HG02938 (cell line): ENCODE data around the gene SELPLG.
"Not testable (repeated sequence)": the region's sequence is repeated elsewhere in the genome, so short reads cannot be mapped to it uniquely, and the experiment has no call there.

Experiments used
- ATAC-seq: cut with Tn5 transposase; IDR thresholded peaks from one replicate; pipeline ENCODE4 v1.9.1; 2021; ENCODE audit warnings: mild to moderate bottlenecking, moderate library complexity; ENCODE audit not compliant: unreplicated experiment

Gene SELPLG

DNA sequence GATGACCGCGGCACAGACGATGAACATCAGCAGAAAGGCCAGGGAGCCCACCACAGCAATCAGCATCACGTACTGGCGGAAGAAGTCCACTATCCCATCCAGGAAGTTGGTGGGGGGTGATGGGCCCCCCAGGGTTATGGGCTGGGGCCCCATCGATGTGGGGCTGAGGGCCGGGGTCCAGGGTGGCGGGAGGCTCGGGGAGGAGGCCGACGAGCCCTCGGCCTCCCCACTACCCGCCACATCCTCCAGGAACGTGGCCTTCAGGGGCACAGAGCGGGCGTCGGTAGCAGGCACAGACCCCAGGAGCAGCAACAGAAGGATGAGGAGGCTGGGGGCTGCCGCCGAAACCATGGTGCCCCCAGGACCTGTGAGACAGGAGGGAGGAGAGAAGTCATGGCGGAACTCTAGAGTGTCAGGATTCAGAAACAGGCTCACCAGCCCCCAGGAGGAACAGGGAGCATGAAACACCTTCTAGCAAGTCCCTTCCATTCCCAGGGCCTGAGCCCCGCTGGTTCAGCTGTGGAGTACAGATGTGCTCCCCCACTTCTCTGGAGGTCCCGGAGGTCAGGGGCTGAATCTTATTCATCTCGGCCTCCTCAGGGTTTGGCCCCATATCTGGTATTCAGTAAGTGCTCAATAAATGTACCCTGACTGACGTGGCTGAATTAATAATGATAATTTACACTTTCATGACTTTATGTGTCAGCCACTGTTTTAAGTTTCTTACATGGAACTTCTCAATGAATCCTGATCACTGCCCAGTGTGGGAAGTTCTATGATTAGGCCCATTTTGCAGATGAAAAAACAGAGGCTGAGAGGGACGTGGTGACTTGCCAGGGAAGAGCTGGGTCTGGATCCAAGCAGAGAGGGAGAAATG is 41.4 kb downstream of the SELPLG start:
- ATAC-seq: no peak

DNA sequence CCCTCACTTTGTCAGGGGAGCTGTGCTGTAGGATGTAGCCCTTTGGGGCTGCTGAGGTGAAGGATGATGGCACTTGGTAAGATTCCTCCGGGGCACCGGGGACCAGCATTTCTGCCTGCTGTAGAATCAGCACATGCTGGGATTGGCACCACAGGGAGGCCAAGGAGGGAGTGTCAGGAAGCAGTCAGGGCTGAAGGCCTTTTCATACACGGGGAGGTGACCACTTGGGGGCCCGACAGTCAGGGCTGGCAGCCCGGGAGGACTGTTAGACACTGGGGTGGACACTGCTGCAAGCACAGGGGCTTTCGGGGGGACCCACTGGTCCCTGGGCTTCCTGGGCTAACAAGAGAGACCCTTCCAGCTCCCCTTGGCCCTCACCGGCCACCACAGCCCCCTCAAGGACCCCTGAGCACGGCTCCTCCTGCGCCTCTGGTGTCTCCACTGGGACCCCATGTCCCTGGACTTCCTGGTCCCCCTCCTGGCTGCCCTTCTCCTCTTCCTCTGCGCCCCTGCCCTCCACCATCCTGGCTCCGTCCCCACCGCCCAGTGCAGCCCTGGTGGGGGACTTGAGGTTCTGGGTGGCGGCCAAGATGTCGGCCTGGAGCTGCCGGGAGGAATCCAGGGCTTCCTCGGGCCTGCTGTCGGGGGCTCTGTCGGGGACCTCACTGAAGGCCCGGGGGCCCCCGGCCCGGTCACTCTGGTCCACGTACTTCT is 42.3 kb downstream of the SELPLG start:
- ATAC-seq: no peak

DNA sequence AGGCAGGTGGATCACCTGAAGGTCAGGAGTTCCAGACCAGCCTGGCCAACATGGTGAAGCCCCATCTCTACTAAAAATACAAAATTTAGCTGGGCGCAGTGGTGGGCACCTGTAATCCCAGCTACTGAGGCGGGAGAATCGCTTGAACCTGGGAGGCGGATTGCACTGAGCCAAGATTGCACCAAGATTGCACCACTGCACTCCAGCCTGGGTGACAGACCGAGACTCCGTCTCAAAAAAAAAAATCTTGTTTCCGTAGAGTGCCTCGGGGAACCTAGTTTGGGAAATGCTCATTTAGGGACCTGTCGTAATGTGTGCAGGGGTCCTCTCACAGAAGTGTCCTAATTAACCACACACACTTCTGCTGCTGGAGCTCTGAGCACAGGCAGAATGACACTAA is 43.2 kb downstream of the SELPLG start:
- ATAC-seq: not testable (repeated sequence)

DNA sequence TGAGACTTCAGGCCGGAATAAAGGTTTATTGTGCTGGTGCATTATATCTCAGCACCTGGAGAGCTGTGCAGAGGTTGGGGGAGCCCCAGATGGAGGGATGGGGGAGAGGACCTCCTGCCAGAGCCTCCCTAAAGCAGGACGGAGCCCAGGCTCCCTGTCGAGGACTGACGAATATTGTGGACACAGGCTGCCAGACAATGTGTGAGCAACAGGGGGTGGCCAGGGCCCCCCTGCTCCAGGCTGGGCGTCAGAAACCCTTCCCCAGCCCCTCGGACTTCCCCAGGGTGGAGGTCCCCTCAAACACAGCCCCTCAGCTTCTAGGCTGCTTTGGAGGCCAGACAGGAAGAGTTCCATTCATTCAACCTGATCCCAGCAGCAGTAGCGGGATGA is 43.9 kb downstream of the SELPLG start:
- no peak for ATAC-seq

DNA sequence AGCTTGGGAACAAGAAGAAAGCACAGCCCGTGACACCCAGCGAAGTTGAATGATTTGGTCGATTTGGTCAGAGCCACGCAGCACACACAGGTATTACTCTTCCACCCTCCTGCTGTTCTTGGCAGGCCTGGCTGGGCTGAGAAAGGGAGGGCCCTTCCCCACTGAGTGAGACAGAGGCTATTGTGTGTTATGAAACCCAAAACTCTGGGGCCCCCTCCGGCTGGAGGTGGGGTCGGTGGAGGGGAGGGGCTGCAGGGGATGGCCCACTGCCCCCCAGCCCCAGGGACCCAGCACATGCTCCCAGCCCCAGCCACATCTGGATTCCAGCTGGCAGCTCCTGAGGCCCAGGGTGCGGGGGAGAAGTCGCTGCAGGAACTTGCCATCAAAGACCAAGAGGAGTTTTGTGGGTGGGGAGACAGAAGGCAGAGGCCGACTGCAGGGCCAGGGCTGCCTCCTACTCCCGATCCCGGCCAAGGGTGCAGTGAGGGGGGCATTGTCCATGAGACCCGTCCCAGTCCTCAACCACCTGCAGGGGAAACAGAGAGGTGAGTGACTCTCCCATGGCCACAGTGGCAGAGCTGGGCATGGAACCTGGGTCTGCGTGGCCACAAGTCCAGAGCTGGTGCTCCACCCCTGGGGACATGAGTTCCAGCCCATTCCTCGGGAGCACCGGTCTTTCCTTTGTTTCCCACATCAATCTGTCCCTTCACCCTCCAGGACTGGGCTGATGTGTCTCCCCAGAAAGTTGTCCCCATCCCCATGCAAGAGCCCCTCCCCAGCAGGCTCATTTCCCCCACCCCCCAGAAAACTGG is 44.5 kb downstream of the SELPLG start:
- no peak for ATAC-seq

DNA sequence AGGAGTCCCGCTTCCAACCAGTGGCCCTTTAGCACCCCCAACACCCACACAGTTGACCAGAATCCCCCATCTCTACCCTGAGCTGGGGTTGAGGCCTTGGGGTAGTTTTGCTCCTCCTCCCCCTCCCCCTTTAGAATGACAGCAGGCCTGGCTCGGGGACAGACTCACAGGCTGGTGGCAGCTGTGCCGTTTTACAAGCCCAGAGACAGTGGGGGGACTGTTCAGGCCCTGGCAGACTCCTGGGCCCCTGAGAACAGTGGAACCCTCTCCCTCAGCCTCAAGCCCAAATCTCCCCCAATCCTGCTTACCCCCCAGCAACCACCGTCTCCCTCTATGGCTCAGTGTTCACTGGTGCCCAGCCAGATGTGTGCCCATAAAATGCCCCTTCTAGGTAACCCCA is 45.9 kb downstream of the SELPLG start:
- ATAC-seq: no peak

DNA sequence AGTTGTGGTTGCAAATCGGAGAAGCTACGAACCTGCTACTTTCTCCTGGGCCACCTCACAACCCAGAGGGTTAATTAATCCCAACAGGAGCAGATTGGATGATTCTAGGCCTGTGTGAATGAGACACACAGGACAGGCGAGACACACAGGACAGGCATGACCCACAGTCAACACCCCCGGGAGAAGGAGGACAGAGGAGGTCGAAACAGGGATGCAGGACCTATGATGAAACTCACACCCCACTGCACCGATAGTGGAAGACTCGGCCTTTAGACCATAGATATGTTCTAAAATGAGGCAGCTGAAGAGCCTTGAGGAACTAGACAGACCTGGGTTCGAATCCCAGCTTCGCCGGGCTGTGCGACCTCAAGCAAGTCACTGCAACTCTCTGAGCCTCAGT is 47.4 kb downstream of the SELPLG start:
- ATAC-seq: no peak

DNA sequence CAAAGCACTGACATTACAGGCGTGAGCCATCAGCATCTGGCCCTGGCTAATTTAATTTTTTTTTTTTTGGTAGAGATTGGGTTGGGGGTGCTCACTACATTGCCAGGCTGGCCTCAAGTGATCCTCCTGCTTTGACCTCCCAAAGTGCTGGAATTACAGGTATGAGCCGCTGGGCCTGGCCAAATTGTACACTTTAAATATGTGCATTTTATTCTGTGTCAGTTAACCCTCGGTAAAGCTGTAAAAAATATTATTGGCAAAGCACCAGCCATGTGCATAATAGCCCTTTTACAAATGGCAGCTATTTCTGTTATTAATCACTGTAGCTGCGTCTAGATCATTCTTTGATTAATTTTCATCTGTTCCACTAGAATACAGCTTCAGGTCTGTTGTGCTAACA is 47.8 kb downstream of the SELPLG start:
- no peak for ATAC-seq

DNA sequence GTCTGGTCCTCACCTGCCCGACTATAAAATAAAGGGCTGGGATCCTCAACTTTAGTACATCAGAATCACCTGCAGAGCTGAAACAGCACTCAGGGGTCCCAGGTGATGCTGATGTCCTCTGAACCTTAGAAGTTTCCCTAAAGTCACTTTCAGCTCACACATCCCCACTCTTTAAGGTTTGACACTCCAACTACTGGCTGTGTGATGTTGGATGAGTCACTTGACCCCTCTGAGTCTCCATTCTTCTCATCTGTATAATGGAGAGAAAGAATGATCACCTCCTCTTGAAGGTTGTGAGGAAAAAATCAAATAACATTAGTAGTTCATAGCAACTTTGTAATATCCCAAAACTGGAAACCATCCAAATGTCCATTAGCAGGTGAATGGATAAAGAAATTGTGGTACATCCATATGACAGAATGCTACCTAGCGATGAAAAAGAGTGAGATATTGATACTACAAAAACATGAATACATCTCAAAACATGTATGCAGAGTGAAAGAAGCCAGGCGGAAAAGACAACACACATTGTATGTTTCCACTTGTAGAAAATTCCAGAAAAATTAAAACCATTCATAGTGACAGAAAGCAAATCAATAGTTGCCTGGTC is 49.1 kb downstream of the SELPLG start:
- ATAC-seq: no peak

DNA sequence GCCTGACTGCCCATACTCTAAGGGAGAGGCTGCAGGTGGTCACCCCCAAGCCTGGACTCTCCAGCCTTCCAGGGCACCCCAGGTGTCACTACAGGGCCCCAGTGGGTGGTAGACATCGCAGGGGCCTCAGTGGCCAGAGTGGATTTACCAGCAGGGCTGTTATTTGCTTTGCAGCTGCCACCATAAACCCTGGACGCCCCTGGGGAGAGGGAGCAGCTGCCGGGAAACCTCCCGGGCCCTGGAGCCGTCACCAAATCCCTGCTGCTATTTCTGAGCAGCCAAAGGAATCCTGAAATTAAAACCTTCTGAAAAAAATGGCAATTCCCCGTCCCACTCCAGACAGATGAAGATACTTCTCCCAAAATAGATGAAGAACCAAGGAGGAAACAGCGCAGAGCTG is 49.7 kb downstream of the SELPLG start:
- no peak for ATAC-seq

DNA sequence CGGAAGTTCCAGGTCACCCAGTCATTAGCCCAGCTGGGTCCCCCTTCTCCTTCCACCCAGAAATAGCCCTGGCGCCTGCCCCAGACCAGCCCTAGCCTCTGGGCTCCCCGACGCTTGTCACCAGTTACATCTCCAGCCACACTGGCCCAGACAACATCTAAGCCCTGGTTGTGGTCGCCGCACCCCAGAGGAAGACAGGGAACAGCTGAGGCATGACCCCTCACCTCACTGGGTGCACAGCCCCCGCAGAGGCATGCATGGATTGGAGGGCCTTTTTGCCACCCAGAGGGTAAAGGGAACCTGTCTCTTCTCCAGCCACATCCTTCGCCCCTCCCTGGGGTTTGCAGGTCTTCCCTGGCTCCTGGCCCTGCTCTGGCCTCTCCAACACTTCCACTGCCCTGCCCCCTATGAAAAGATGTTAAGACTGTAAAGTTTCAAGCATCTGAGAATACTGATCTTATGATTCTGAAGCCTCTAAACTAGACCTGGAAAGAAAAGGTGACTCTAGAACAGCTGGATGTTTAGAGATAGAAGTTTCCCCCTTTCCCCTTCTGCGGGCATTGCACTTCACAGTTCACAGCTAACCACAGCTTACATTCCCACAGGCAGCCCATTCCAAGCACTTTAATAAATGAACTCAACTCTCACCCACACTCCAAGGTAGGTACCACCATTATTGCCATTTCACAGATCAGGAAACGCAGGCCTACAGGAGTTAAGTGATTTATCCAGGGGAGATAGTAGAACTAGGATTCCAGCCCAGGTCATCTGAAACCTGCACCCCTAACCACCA is 50.5 kb downstream of the SELPLG start:
- no peak for ATAC-seq

DNA sequence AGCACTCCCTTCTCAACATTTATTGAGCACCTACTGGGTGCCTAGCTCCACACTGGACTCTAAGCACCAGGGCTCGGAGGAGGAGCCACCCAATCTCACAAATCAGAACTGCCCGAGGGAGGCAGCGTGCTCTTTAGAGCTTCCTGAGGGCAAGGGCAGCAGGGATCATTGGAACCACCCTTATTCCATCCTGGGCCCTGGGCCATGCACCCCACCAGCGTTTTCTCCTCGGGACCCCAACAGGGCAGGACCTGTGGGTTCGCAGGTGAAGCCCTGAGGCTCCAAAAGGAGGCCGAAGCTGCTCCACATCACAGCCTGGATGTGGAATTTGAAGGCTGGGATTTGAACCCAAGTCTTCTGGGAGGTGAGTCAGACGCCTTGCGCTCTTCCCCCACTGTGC is 51.2 kb downstream of the SELPLG start:
- ATAC-seq: no peak

DNA sequence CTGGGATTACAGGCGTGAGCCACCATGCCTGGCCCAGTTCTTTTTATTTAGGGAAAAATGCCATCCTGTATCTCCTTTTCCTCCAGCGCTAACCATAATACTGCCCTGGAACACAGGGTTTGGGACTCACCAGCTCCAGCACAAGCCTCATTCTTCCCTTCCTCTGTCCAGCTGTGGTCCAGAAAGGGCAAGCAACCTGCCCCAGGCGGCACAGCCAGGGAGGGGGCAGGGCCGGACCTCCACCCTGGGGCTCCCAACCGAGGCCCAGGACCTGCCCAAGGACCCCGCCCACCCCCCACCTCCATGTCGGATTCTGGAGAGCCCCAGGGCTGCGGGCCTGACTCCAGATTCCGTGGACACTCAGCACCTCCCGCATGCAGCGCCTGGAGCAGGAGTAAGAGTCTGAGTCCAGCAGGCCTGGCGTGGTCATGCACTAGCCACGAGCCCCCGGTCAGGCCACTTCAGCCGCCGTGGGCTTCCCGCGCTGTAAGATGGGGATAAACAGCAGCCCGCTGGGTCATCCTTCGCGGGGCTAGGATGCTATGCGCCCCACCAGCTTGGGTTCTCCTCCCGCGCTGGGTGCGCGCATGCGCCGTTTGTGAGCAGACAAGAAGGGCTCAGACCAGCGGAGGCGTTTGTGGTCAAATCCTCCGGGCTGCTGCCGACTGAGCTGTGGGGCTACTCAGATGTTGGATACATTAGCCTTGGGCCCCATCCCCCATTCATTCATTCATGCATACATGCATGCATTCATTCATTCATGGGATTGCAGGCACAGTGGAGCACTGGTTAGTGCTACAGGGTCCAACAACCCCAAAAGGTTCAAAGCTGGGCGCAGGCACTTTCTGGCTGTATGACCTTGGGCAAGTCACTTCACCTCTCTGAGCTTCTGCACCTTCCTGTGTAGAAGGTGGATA is 52.1 kb downstream of the SELPLG start:
- ATAC-seq: no peak

DNA sequence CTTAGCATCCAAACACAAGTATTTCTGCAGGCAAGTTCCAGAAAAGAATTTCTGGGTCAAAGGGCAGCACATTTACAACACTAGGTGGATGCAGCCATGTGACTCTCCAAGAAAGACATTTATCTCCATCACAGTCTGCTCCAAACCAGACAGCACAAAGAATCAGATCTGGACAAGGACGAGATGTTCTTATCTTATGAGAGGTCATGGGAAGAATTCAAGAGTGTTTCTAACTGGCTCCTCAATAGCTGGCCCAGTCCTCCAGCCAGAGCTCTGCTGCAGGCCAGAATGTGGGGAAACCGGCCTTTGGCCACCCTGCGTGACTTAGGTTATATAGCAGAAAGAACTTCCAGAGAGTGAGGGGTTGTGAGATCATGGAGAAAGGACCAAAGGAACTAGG is 53.2 kb downstream of the SELPLG start:
- no peak for ATAC-seq

DNA sequence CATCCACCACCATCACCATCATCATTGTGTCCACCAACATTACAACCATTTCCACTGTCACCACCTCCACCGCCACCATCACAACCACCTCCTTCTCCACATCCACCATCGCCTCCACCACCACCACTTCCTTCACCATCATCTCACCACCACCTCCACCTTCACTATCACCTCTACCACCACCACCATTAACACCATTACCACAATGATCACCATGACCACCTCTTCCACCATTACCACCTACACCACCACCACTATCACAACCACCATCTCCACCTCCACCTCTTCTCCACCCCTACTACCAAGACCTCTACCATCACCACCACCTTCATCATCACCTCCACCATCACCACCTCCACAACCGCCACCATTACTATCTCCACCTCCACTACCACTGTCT is 54.9 kb downstream of the SELPLG start:
- ATAC-seq: no peak

DNA sequence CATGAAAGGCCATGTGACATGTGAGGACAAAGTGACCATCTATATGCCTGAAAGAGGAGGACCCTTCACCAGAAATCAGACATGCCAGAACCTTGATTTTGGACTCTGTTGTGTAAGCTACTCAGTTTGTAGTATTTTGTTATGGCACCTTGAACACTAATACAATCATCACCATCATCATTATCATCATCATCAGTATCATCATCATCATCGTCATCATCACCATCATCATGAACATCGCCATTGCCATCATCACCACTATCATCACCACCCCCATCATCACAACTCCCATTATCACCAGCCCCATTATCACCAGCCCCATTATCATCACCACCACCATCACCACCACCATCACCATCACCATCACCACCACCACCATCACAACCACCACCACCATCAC is 55.4 kb downstream of the SELPLG start:
- no peak for ATAC-seq

DNA sequence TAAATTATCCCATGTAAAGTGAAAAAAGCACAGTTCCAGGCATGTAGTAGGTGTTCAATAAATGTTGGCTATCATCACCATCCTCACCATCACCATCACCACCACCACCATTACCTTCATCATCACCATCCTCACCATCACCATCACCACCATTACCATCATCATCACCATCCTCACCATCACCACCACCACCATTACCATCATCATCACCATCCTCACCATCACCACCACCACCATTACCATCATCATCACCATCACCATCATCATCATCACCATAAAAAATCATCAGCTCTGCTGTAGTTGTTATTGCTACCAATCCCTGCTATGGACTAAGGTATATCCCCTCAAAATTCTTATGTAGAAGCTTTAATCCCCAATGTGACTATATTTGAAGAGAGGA is 56.2 kb downstream of the SELPLG start:
- ATAC-seq: no peak

DNA sequence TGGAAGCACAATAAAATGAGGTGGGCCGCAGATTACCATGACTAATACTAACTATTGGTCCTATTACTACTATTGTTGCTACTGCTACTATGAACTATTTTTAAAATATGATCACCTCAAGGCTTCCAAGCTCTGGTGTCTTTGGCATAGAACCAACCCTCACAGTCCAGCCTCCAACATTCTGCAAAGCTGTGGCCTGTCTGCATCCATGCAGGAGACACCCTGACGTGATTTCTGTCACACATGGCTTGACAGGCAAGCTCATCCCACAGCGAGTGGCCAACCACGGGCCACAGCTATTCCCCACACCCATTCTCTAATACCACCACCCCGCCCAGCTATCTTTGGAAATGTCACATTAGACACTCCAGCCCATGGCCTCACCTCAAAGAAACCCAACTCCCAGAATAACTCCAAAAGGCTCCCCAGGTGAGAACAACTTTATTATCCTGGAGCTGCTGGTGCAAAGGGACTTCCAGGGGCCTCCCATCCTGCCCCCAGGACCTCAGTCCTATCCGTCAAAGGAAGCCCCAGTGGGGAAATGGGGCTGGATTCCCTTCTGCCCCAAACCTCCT is 56.9 kb downstream of the SELPLG start:
- ATAC-seq: no peak
